Naive B cell (primary cell): ENCODE results near the gene BORCS6. TPM values are rescaled to one million over a fixed set of nuclear protein-coding genes. Genes with fewer than 3 reads are reported as not detected.

Experiments
- polyA plus RNA-seq, 6 donors: library from polyadenylated mRNA; unstranded; fragments of 300-500 nt; fragmentation: Illumina TruSeq; gene quantifications; one replicate each; pipeline ENCODE4 v1.2.3, GENCODE V29; 2021; ENCODE audit warnings: low read depth in 6 of 6

BORCS6 gene
- polyA plus RNA-seq, 6 donors from 2014 or later: 14.8 to 24.2 (median 20.4) TPM

Other genes with a start within 250 kb of the BORCS6 start
- not detected for gene GUCY2D, start 187.6 kb downstream of the BORCS6 start, polyA plus RNA-seq
- not detected for gene ALOX15B, start 151.1 kb downstream of the BORCS6 start, polyA plus RNA-seq
- gene ALOX12B, start 102.5 kb downstream of the BORCS6 start, polyA plus RNA-seq: 1 to 10 TPM in 2 of 6 donors, under 1 TPM in 2, not detected in 2; 0.45 to 2.4 (median 1.1) TPM
- not detected for gene ALOXE3, start 71.7 kb downstream of the BORCS6 start, polyA plus RNA-seq
- not detected for gene HES7, start 66.1 kb downstream of the BORCS6 start, polyA plus RNA-seq
- 10 to 100 TPM in 5 of 6 donors, 1 to 10 TPM in 1; 4.5 to 20.9 (median 13.5) TPM for gene PER1, start 37.8 kb downstream of the BORCS6 start, polyA plus RNA-seq
- 10 to 100 TPM; 37.8 to 89.1 (median 65.9) TPM for gene VAMP2, start 27.2 kb downstream of the BORCS6 start, polyA plus RNA-seq
- 10 to 100 TPM; 29.9 to 42.3 (median 34.7) TPM for gene TMEM107, start 13.8 kb downstream of the BORCS6 start, polyA plus RNA-seq
- not detected for gene AURKB, start 20.4 kb upstream of the BORCS6 start, polyA plus RNA-seq
- 10 to 100 TPM; 13.5 to 34.9 (median 22.3) TPM for gene CTC1, start 57.9 kb upstream of the BORCS6 start, polyA plus RNA-seq
- 10 to 100 TPM; 11.6 to 29.8 (median 17.9) TPM for gene PFAS, start 59.1 kb upstream of the BORCS6 start, polyA plus RNA-seq
- 100 to 1,000 TPM in 1 of 6 donors, 10 to 100 TPM in 5; 65.8 to 110 (median 79.7) TPM for gene RANGRF, start 98.5 kb upstream of the BORCS6 start, polyA plus RNA-seq
- 1 to 10 TPM; 1.5 to 4.6 (median 2.1) TPM for gene SLC25A35, start 105.2 kb upstream of the BORCS6 start, polyA plus RNA-seq
- gene ARHGEF15, start 120.1 kb upstream of the BORCS6 start, polyA plus RNA-seq: not detected
- not detected for gene ODF4, start 149.7 kb upstream of the BORCS6 start, polyA plus RNA-seq
- gene RPL26, start 193.0 kb upstream of the BORCS6 start, polyA plus RNA-seq: 1,000 to 10,000 TPM; 1,225 to 2,056 (median 1,703) TPM
- gene RNF222, start 207.6 kb upstream of the BORCS6 start, polyA plus RNA-seq: under 1 TPM in 3 of 6 donors, not detected in 3; 0.13 to 0.35 (median 0.23) TPM
- 10 to 100 TPM; 38.4 to 54.9 (median 44.6) TPM for gene NDEL1, start 245.7 kb upstream of the BORCS6 start, polyA plus RNA-seq